WERI-Rb-1 (cell line): Measurements from ENCODE around the gene RBBP5.

ENCODE experiments used
- DNase-seq: peaks from one replicate; pipeline ENCODE4 v3.0.0-alpha.2; 2020
- H3K27ac ChIP-seq: fragments of 250-450 bp; sonication (Bioruptor Pico); 2 replicates; pipeline ENCODE4 v1.5.1; 2020; ENCODE audit warnings: mild to moderate bottlenecking, moderate library complexity
- H3K27me3 ChIP-seq: fragments of 250-450 bp; sonication (Bioruptor Pico); 2 replicates; pipeline ENCODE4 v1.5.1; 2021; ENCODE audit warnings: mild to moderate bottlenecking, low read depth, moderate library complexity; ENCODE audit not compliant: insufficient read depth, severe bottlenecking
- H3K36me3 ChIP-seq: fragments of 250-450 bp; sonication (Bioruptor Pico); 2 replicates; pipeline ENCODE4 v1.5.1; 2020; ENCODE audit warnings: mild to moderate bottlenecking, moderate library complexity
- H3K4me3 ChIP-seq: 2 replicates; pipeline ENCODE4 v1.5.1; 2011; ENCODE audit warnings: low read depth, mild to moderate bottlenecking, control low read depth, low read length
- H3K9me3 ChIP-seq: fragments of 250-450 bp; sonication (Bioruptor Pico); 2 replicates; pipeline ENCODE4 v1.5.1; 2021; ENCODE audit warnings: mild to moderate bottlenecking, moderate library complexity; ENCODE audit not compliant: severe bottlenecking
- TF ChIP-seq, protein P1 (sequence below): IDR thresholded peaks from 2 replicates; pipeline ENCODE4 v1.5.1; 2011; ENCODE audit warnings: low read depth, mild to moderate bottlenecking, control low read depth, inconsistent platforms, low read length

Gene RBBP5

DNA sequence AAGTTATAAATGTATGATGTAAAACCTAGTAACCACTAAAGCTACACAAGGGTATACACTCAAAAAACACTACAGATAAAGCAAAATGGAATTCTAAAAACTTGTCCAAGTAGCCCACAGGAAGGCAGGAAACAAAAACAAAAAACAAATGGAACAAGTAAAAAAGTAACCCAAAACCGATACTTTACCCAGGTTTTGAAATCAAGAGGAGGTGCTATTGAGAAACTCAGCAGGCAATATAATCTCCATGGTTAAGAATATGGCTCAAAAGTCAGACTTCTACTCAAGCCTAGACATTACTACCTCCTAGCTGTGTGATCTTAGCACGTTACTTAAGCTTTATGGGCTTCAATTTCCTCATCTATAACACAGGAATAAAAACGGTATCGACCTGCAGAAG is 13.3 kb downstream of the RBBP5 start:
- DNase-seq: no peak
- TF ChIP-seq, protein P1, sequence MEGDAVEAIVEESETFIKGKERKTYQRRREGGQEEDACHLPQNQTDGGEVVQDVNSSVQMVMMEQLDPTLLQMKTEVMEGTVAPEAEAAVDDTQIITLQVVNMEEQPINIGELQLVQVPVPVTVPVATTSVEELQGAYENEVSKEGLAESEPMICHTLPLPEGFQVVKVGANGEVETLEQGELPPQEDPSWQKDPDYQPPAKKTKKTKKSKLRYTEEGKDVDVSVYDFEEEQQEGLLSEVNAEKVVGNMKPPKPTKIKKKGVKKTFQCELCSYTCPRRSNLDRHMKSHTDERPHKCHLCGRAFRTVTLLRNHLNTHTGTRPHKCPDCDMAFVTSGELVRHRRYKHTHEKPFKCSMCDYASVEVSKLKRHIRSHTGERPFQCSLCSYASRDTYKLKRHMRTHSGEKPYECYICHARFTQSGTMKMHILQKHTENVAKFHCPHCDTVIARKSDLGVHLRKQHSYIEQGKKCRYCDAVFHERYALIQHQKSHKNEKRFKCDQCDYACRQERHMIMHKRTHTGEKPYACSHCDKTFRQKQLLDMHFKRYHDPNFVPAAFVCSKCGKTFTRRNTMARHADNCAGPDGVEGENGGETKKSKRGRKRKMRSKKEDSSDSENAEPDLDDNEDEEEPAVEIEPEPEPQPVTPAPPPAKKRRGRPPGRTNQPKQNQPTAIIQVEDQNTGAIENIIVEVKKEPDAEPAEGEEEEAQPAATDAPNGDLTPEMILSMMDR: no peak
- no peaks in the 10 kb centered on the region for H3K9me3 ChIP-seq
- H3K27ac ChIP-seq: no peak overlapping the region
- H3K27me3 ChIP-seq: no peaks in the 10 kb centered on the region
- peaks cover 81% of the 10 kb centered on the region for H3K36me3 ChIP-seq
- H3K4me3 ChIP-seq: no peak overlapping the region

DNA sequence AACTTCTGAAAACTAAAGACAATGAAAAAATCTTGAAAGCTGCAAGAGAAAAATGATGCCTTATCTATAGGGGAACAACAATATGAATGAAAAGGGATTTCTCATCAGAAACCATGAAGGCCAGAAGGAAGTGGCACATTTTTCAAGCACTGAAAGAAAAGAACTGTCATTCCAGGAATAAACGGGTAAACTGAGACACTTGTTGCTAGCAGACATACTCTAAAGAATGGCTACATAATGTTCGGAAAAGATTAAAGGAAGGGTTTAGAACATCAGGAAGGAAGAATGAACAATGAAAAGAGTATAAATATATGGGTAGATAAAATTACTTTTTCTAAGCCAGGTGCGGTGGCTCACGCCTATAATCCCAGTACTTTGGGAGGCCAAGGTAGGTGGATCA is 14.5 kb downstream of the RBBP5 start:
- TF ChIP-seq, protein P1: no peak
- H3K9me3 ChIP-seq: no peaks in the 10 kb centered on the region

DNA sequence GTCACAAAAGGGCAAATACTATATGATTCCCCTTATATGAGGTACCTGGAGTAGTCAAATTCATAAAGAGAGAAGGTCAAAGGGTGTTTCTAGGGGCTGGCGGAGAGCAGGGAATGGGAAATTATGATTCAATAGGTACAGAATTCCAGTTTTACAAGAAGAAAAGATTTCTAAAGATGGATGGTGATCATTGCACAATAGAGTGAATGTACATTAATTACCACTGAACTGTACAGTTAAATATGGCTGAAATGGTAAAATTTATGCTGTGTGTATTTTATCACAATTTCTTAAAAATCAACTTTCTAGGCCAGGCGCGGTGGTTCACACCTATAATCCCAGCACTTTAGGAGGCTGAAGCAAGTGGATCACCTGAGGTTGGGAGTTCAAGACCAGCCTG is 19.4 kb downstream of the RBBP5 start:
- TF ChIP-seq, protein P1: no peak
- Histone ChIP-seq H3K36me3 (peaks cover 99% of the 10 kb centered on the region), H3K4me3 (no peak overlapping the region), H3K27me3 (no peaks in the 10 kb centered on the region), H3K9me3 (no peaks in the 10 kb centered on the region), H3K27ac (no peak overlapping the region)
- DNase-seq: no peak

More for the DNA sequence above, 14.5 kb downstream of the RBBP5 start:
- DNase-seq: no peak
- H3K27me3 ChIP-seq: no peaks in the 10 kb centered on the region
- peaks cover 80% of the 10 kb centered on the region for H3K36me3 ChIP-seq
- no peak overlapping the region for H3K27ac ChIP-seq
- no peak overlapping the region for H3K4me3 ChIP-seq

DNA sequence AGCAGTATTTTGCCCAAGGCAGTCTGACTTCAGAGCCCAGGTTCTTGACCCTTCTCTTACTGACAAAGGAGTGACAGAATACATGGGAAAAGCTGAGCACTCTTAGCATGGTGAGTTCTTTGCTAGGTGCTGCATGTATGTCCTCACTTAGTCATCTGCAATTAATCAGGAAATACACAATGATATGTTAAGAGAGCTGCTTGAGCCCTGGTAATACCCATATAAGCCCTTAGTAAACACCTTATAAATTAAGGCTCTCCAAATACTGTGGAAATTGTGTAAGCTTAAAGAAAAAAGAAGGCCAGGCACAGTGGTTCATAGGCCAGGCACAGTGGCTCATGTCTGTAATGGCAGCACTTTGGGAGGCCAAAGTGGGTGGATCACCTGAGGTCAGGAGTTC is 23.5 kb downstream of the RBBP5 start:
- DNase-seq: no peak
- Histone ChIP-seq H3K27ac (no peak overlapping the region), H3K9me3 (no peaks in the 10 kb centered on the region), H3K36me3 (peaks cover 97% of the 10 kb centered on the region), H3K27me3 (no peaks in the 10 kb centered on the region), H3K4me3 (no peak overlapping the region)
- TF ChIP-seq, protein P1: no peak

DNA sequence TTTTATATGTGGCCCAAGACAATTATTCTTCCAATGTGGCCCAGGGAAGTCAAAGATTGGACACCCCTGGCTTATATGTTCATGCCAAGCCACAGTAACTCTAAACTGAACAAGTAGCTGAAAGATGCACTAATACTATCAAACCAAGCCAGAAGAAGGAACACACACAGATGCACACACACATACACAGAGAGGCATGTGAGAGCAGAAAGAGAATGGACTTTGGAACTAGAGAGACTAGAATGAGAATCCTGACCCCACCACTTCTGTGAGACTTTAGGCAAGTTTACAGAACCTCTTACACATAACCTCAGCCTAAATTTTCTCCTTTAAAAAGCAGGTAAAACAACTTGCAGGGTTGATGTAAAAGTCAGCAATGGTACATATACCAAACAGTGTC is 26.4 kb downstream of the RBBP5 start:
- TF ChIP-seq, protein P1: no peak
- peaks cover 97% of the 10 kb centered on the region for H3K36me3 ChIP-seq
- no peak overlapping the region for H3K4me3 ChIP-seq
- DNase-seq: no peak
- H3K27me3 ChIP-seq: no peaks in the 10 kb centered on the region
- H3K9me3 ChIP-seq: no peaks in the 10 kb centered on the region
- no peak overlapping the region for H3K27ac ChIP-seq

DNA sequence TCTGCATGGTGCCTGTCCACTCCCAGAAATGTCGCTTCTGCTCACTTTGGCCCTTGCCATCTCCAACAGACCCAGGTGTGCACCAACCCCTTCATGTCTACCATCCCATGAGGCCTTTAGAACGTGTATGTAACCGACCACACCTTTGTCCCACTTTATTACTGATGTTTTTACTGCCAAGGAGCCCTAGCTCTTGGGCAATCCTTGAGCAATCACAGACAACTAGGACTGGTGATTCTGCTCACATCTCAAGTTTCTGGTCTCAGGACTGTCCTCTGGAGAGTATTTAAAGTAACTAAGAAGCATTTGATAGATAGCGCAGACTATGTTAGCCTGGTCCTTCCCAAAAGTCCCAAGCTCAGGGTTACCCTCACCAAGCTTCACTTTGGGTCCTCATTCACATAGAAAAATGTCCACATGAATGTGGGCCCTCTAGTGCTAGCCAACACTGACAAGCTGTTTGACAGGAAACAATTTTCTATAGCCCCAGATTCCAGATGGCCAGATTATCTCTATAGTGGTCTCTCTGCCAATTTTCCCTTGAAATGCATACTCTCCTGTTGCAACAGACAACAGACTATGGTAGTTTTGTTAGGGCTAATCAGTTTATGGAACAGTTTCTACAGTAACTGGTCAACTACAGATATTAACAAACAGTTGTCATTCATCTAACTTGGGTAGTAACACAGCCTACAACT is 30.6 kb downstream of the RBBP5 start:
- TF ChIP-seq, protein P1: no peak
- Histone ChIP-seq H3K4me3 (no peak overlapping the region), H3K27me3 (no peaks in the 10 kb centered on the region), H3K36me3 (peaks cover 94% of the 10 kb centered on the region), H3K27ac (no peak overlapping the region), H3K9me3 (no peaks in the 10 kb centered on the region)
- no peak for DNase-seq
